ENCODE data around the gene ADARB1.

Gene ADARB1

GRCh38 chr21:45178070-45178608, 103.8 kb downstream of the ADARB1 start:
- CTCF ChIA-PET: no interaction called here
- TF ChIP-seq ZNF384 (IDR thresholded peaks at IDR 0.05) (no peak), SUZ12 (IDR thresholded peaks at IDR 0.05) (no peak), BHLHE40 (IDR thresholded peaks at IDR 0.05; ENCODE audit: borderline replicate concordance) (no peak), FOXM1 (IDR thresholded peaks at IDR 0.05; ENCODE audit: borderline replicate concordance) (no peak), ELF4 (IDR thresholded peaks at IDR 0.05) (no peak), FOXA1 (IDR thresholded peaks at IDR 0.05) (no peak), TARDBP (IDR thresholded peaks at IDR 0.05) (no peak), NFRKB (IDR thresholded peaks at IDR 0.05) (no peak), ARNT (IDR thresholded peaks at IDR 0.05) (no peak), HDGF (IDR thresholded peaks at IDR 0.05; ENCODE audit: borderline replicate concordance) (no peak)
- POLR2A ChIA-PET: no interaction called here
- no peak for DNase-seq (ENCODE audit: extremely low spot score)

- ChIA-PET POLR2A (no interaction called here), CTCF (no interaction called here)
- DNase-seq (ENCODE audit: extremely low spot score): no peak
- no peak for TF ChIP-seq ARNT (IDR thresholded peaks at IDR 0.05)
- TF ChIP-seq HDGF (IDR thresholded peaks at IDR 0.05; ENCODE audit: borderline replicate concordance): no peak
- TF ChIP-seq CTBP1 (IDR thresholded peaks at IDR 0.05; ENCODE audit: borderline replicate concordance): no peak
- TF ChIP-seq ELF4 (IDR thresholded peaks at IDR 0.05): no peak
- no peak for TF ChIP-seq L3MBTL2 (conservative IDR thresholded peaks at IDR 0.05)
- TF ChIP-seq BHLHE40 (IDR thresholded peaks at IDR 0.05; ENCODE audit: borderline replicate concordance): no peak
- no peak for TF ChIP-seq FOXM1 (IDR thresholded peaks at IDR 0.05; ENCODE audit: borderline replicate concordance)
- TF ChIP-seq FOXK2 (IDR thresholded peaks at IDR 0.05): no peak
- no peak for TF ChIP-seq SUZ12 (IDR thresholded peaks at IDR 0.05)
- no peak for TF ChIP-seq TARDBP (IDR thresholded peaks at IDR 0.05)
- TF ChIP-seq NFRKB (IDR thresholded peaks at IDR 0.05): no peak
- no peak for TF ChIP-seq SP1 (IDR thresholded peaks at IDR 0.05)
- no peak for TF ChIP-seq ZNF384 (IDR thresholded peaks at IDR 0.05)
- no peak for TF ChIP-seq PKNOX1 (IDR thresholded peaks at IDR 0.05)
- TF ChIP-seq LEF1 (IDR thresholded peaks at IDR 0.05; ENCODE audit: borderline replicate concordance): no peak
- TF ChIP-seq FOXA1 (IDR thresholded peaks at IDR 0.05): no peak
Measured at GRCh38 chr21:45178971-45179370, 104.6 kb downstream of the ADARB1 start.

- CTCF ChIA-PET: no interaction called here
Measured at GRCh38 chr21:45179568-45180245, 105.3 kb downstream of the ADARB1 start.

GRCh38 chr21:45180246-45180599, 105.8 kb downstream of the ADARB1 start:
- CTCF ChIA-PET: no interaction called here
- POLR2A ChIA-PET: no interaction called here
- TF ChIP-seq NFRKB (IDR thresholded peaks at IDR 0.05): no peak
- no peak for TF ChIP-seq FOXA1 (IDR thresholded peaks at IDR 0.05)
- TF ChIP-seq PKNOX1 (IDR thresholded peaks at IDR 0.05): no peak
- no peak for TF ChIP-seq ZNF384 (IDR thresholded peaks at IDR 0.05)
- TF ChIP-seq CTBP1 (IDR thresholded peaks at IDR 0.05; ENCODE audit: borderline replicate concordance): no peak
- DNase-seq (ENCODE audit: extremely low spot score): no peak

More at GRCh38 chr21:45179568-45180245, 105.3 kb downstream of the ADARB1 start:
- POLR2A ChIA-PET: no interaction called here
- no peak for DNase-seq (ENCODE audit: extremely low spot score)
- TF ChIP-seq L3MBTL2 (conservative IDR thresholded peaks at IDR 0.05): no peak
- TF ChIP-seq NFRKB (IDR thresholded peaks at IDR 0.05): no peak
- no peak for TF ChIP-seq ELF4 (IDR thresholded peaks at IDR 0.05)
- TF ChIP-seq LEF1 (IDR thresholded peaks at IDR 0.05; ENCODE audit: borderline replicate concordance): no peak
- TF ChIP-seq TARDBP (IDR thresholded peaks at IDR 0.05): no peak
- TF ChIP-seq SP1 (IDR thresholded peaks at IDR 0.05): no peak
- TF ChIP-seq PKNOX1 (IDR thresholded peaks at IDR 0.05): no peak
- no peak for TF ChIP-seq ARNT (IDR thresholded peaks at IDR 0.05)
- TF ChIP-seq FOXM1 (IDR thresholded peaks at IDR 0.05; ENCODE audit: borderline replicate concordance): no peak
- TF ChIP-seq SUZ12 (IDR thresholded peaks at IDR 0.05): no peak
- TF ChIP-seq ZNF384 (IDR thresholded peaks at IDR 0.05): no peak
- TF ChIP-seq HDGF (IDR thresholded peaks at IDR 0.05; ENCODE audit: borderline replicate concordance): no peak
- no peak for TF ChIP-seq CTBP1 (IDR thresholded peaks at IDR 0.05; ENCODE audit: borderline replicate concordance)
- no peak for TF ChIP-seq FOXK2 (IDR thresholded peaks at IDR 0.05)
- no peak for TF ChIP-seq FOXA1 (IDR thresholded peaks at IDR 0.05)
- no peak for TF ChIP-seq BHLHE40 (IDR thresholded peaks at IDR 0.05; ENCODE audit: borderline replicate concordance)

GRCh38 chr21:45182958-45183357, 108.6 kb downstream of the ADARB1 start:
- POLR2A ChIA-PET: no interaction called here
- CTCF ChIA-PET: no interaction called here
- TF ChIP-seq TARDBP (IDR thresholded peaks at IDR 0.05) (no peak), HDGF (IDR thresholded peaks at IDR 0.05; ENCODE audit: borderline replicate concordance) (no peak), SUZ12 (IDR thresholded peaks at IDR 0.05) (no peak), FOXK2 (IDR thresholded peaks at IDR 0.05) (no peak), ELF4 (IDR thresholded peaks at IDR 0.05) (no peak), ZNF384 (IDR thresholded peaks at IDR 0.05) (no peak), PKNOX1 (IDR thresholded peaks at IDR 0.05) (no peak), LEF1 (IDR thresholded peaks at IDR 0.05; ENCODE audit: borderline replicate concordance) (no peak), NFRKB (IDR thresholded peaks at IDR 0.05) (no peak), ARNT (IDR thresholded peaks at IDR 0.05) (no peak)

More at GRCh38 chr21:45182958-45183357, 108.6 kb downstream of the ADARB1 start:
- no peak for DNase-seq (ENCODE audit: extremely low spot score)

All from HEK293T (cell line).